Smooth muscle cell (in vitro differentiated cells): ENCODE results near the gene GHITM. TPM values are rescaled to one million over a fixed set of nuclear protein-coding genes. Genes with fewer than 3 reads are reported as not detected.

Experiments used
- DNase-seq: peaks from one replicate; lab custom pipeline; 2025; ENCODE audit not compliant: unreplicated experiment; lab: John Stamatoyannopoulos, UW
- H2AFZ ChIP-seq: fragments of 200-600 bp; sonication (generic); 2 replicates; pipeline ENCODE4 v1.6.0; 2016; ENCODE audit warnings: antibody characterized with exemption, low read depth, mild to moderate bottlenecking
- H3F3A ChIP-seq: fragments of 200-600 bp; sonication (generic); 2 replicates; pipeline ENCODE4 v1.6.0; 2017; ENCODE audit warnings: antibody characterized with exemption, low read depth
- H3K27ac ChIP-seq: fragments of 200-600 bp; sonication (generic); 2 replicates; pipeline ENCODE4 v1.5.1; 2016; ENCODE audit warnings: low read depth, mild to moderate bottlenecking
- H3K27me3 ChIP-seq: fragments of 200-600 bp; sonication (generic); 2 replicates; pipeline ENCODE4 v1.6.1; 2016; ENCODE audit warnings: low read depth, mild to moderate bottlenecking
- H3K36me3 ChIP-seq: fragments of 200-600 bp; sonication (generic); 2 replicates; pipeline ENCODE4 v1.5.1; 2016; ENCODE audit warnings: low read depth
- H3K4me1 ChIP-seq: fragments of 200-600 bp; sonication (generic); 2 replicates; pipeline ENCODE4 v1.5.1; 2016; ENCODE audit warnings: low read depth
- H3K4me2 ChIP-seq: fragments of 200-600 bp; sonication (generic); 2 replicates; pipeline ENCODE4 v1.6.0; 2016; ENCODE audit warnings: mild to moderate bottlenecking
- H3K4me3 ChIP-seq: fragments of 200-600 bp; sonication (generic); 2 replicates; pipeline ENCODE4 v1.5.1; 2016; ENCODE audit warnings: mild to moderate bottlenecking
- H3K79me2 ChIP-seq: fragments of 200-600 bp; sonication (generic); 2 replicates; pipeline ENCODE4 v1.6.0; 2016; ENCODE audit warnings: low read depth, mild to moderate bottlenecking
- H3K9ac ChIP-seq: fragments of 200-600 bp; sonication (generic); 2 replicates; pipeline ENCODE4 v1.6.0; 2016; ENCODE audit warnings: low read depth
- H3K9me3 ChIP-seq: fragments of 200-600 bp; sonication (generic); replicated peaks from 2 replicates; pipeline ENCODE4 v1.5.1; 2016; ENCODE audit warnings: low read depth
- H4K20me1 ChIP-seq: fragments of 200-600 bp; sonication (generic); 2 replicates; pipeline ENCODE4 v1.6.0; 2016; ENCODE audit warnings: low read depth
- WGBS: methylation state at CpG from one replicate; pipeline ENCODE4 v1.1.7; 2016; ENCODE audit warnings: low lambda C conversion rate; 5-methylcytosine and 5-hydroxymethylcytosine counted together
- polyA plus RNA-seq: library from polyadenylated mRNA; unstranded; fragments of >200 nt; fragmentation: Nextera tagmentation; extraction: Ambion mirVana; gene quantifications from 2 replicates; pipeline ENCODE4 v1.2.1, GENCODE V29; 2016
- total RNA-seq: library from RNA; depleted of rRNA; stranded (reverse); fragments of >200 nt; gene quantifications from 2 replicates; pipeline ENCODE4 v1.2.3, GENCODE V29; 2014
- TF ChIP-seq, protein P1 (sequence below): fragments of 200-600 bp; sonication (generic); IDR thresholded peaks from 2 replicates; pipeline ENCODE4 v1.5.1; 2017; ENCODE audit warnings: borderline replicate concordance, mild to moderate bottlenecking, antibody characterized with exemption; ENCODE audit not compliant: insufficient read depth, poor library complexity, severe bottlenecking

Gene GHITM
- total and polyA plus RNA-seq, 2 experiments from 2014 or later: 160 to 171 TPM

- Histone ChIP-seq H2AFZ (peak overlapping the region; percentile 100), H3K4me1 (peaks cover 12% of the 10 kb centered on the region), H3K27ac (no peak overlapping the region), H3K4me3 (no peak overlapping the region), H3K27me3 (no peaks in the 10 kb centered on the region), H3F3A (no peaks in the 10 kb centered on the region), H3K9ac (no peak overlapping the region), H4K20me1 (no peaks in the 10 kb centered on the region), H3K36me3 (peaks cover 5% of the 10 kb centered on the region), H3K9me3 (no peaks in the 10 kb centered on the region), H3K79me2 (peaks cover 27% of the 10 kb centered on the region), H3K4me2 (no peak overlapping the region)
- DNase-seq: no peak
- TF ChIP-seq, protein P1, sequence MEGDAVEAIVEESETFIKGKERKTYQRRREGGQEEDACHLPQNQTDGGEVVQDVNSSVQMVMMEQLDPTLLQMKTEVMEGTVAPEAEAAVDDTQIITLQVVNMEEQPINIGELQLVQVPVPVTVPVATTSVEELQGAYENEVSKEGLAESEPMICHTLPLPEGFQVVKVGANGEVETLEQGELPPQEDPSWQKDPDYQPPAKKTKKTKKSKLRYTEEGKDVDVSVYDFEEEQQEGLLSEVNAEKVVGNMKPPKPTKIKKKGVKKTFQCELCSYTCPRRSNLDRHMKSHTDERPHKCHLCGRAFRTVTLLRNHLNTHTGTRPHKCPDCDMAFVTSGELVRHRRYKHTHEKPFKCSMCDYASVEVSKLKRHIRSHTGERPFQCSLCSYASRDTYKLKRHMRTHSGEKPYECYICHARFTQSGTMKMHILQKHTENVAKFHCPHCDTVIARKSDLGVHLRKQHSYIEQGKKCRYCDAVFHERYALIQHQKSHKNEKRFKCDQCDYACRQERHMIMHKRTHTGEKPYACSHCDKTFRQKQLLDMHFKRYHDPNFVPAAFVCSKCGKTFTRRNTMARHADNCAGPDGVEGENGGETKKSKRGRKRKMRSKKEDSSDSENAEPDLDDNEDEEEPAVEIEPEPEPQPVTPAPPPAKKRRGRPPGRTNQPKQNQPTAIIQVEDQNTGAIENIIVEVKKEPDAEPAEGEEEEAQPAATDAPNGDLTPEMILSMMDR: no peak
- 90% methylated on average over 2 of the region's 2 CpGs for WGBS
Measured at GRCh38 chr10:84137811-84138210, 1.5 kb upstream of the GHITM start.

DNA sequence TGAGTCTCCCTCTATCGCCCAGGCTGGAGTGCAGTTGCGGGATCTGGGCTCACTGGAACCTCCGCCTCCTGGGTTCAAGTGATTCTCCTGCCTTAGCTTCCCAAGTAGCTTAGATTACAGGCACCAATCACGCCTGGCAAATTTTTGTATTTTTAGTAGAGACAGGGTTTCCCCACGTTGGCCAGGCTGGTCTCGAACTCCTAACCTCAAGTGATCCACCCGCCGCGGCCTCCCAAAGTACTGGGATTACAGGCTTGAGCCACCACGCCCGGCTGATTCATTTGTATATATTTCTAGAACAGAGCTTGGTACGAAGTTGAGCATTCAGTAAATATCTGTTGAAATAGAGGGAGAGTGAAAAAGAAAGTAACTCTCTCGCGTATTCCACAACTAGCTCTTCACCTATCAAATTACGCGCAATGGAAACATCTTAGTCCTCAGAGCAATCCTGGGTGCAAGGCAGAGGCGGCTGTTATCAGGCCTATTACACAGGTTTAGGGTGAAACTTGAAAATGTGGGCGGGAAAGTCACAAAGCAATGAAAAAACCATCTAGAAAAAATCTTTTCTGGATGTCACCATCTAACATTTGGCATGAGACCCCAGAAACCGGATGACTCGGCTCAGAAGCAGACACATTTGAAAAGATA lies 707 bp upstream of the GHITM start:
- TF ChIP-seq, protein P1: no peak
- Histone ChIP-seq H3K36me3 (peaks cover 13% of the 10 kb centered on the region), H3K4me3 (peak overlapping the region; percentile 84), H3K9ac (peak overlapping the region; percentile 84), H4K20me1 (no peaks in the 10 kb centered on the region), H3K9me3 (no peaks in the 10 kb centered on the region), H3K4me2 (peak overlapping the region; percentile 80), H3F3A (no peaks in the 10 kb centered on the region), H2AFZ (peak overlapping the region; percentile 100), H3K4me1 (peaks cover 12% of the 10 kb centered on the region), H3K27me3 (no peaks in the 10 kb centered on the region), H3K79me2 (peaks cover 30% of the 10 kb centered on the region), H3K27ac (peak overlapping the region; percentile 97)
- no peak for DNase-seq
- 79% methylated on average over 20 of the region's 20 CpGs for WGBS

- H3F3A ChIP-seq: no peaks in the 10 kb centered on the region
- no peaks in the 10 kb centered on the region for H3K9me3 ChIP-seq
- no peak for DNase-seq
- TF ChIP-seq, protein P1: no peak
- no peak overlapping the region for H2AFZ ChIP-seq
- no peaks in the 10 kb centered on the region for H3K27me3 ChIP-seq
- peak overlapping the region; percentile 99 for H3K9ac ChIP-seq
- WGBS: 19% methylated on average over 12 of the region's 12 CpGs
- peak overlapping the region; percentile 92 for H3K4me2 ChIP-seq
- H3K4me1 ChIP-seq: peaks cover 12% of the 10 kb centered on the region
- no peaks in the 10 kb centered on the region for H4K20me1 ChIP-seq
- peaks cover 24% of the 10 kb centered on the region for H3K36me3 ChIP-seq
- H3K79me2 ChIP-seq: peaks cover 30% of the 10 kb centered on the region
- peak overlapping the region; percentile 97 for H3K27ac ChIP-seq
- peak overlapping the region; percentile 84 for H3K4me3 ChIP-seq
Measured at GRCh38 chr10:84140036-84140379, 699 bp downstream of the GHITM start.

DNA sequence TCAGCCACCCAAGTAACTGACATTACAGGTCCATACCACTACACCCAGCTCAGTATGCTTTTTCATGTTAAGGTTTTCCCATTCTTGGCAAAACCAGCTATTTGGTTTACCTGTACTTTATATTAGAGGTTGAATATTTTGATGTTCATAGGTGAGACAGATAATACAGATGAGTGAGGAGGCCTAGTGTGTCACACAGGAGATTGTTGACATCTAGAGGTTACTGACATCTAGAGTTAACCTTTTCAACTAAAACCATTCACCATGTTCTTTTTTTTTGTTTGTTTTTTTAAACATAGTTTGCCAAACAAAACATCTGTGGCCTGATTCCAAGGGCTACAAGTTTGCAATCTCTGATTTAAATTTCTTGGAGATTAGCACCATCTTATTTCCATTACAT lies 8.0 kb downstream of the GHITM start:
- Histone ChIP-seq H3K4me3 (no peak overlapping the region), H4K20me1 (peaks cover 17% of the 10 kb centered on the region), H2AFZ (no peak overlapping the region), H3K4me2 (no peak overlapping the region), H3K9me3 (no peaks in the 10 kb centered on the region), H3K27me3 (no peaks in the 10 kb centered on the region), H3K4me1 (no peaks in the 10 kb centered on the region), H3K79me2 (peaks cover 8% of the 10 kb centered on the region), H3K27ac (no peak overlapping the region), H3K9ac (no peak overlapping the region), H3F3A (no peaks in the 10 kb centered on the region), H3K36me3 (peaks cover 47% of the 10 kb centered on the region)
- TF ChIP-seq, protein P1: no peak
- DNase-seq: no peak
